WTC11 (cell line): ENCODE results near the gene MAP4K1. TPM values are rescaled to one million over a fixed set of nuclear protein-coding genes. Genes with fewer than 3 reads are reported as not detected.

Experiments
- ATAC-seq: fragments of 200-7000 bp; cut with Tn5 transposase; 2 replicates; pipeline ENCODE4 v1.10.0; 2021; ENCODE audit warnings: mild to moderate bottlenecking, moderate library complexity
- CTCF ChIA-PET: fragments of 300-600 bp; sonication (Branson Sonifier 250); formaldehyde crosslinking; loops from one replicate; lab custom pipeline; 2021; ENCODE audit warnings: antibody characterized with exemption; lab: Charles Lee
- POLR2A ChIA-PET: fragments of 350-600 bp; sonication (Branson Sonifier 250); formaldehyde crosslinking; loops from one replicate; lab custom pipeline; 2021; ENCODE audit warnings: antibody characterized with exemption; lab: Charles Lee
- DNase-seq: peaks from one replicate; pipeline ENCODE4 v3.0.0; 2021; ENCODE audit warnings: low spot score
- H3K27ac Mint-ChIP-seq: 2 replicates; pipeline ENCODE4 v1.8.0; 2021; ENCODE audit warnings: mixed read lengths
- H3K27me3 Mint-ChIP-seq: 2 replicates; pipeline ENCODE4 v1.8.0; 2021; ENCODE audit warnings: low read depth, mild to moderate bottlenecking, moderate library complexity, mixed read lengths
- H3K36me3 Mint-ChIP-seq: 2 replicates; pipeline ENCODE4 v1.8.0; 2021; ENCODE audit warnings: mixed read lengths
- H3K4me1 Mint-ChIP-seq: 2 replicates; pipeline ENCODE4 v1.8.0; 2022; ENCODE audit warnings: mixed read lengths
- H3K4me3 Mint-ChIP-seq: 2 replicates; pipeline ENCODE4 v1.8.0; 2021; ENCODE audit warnings: mild to moderate bottlenecking, moderate library complexity, mixed read lengths
- H3K9me3 Mint-ChIP-seq: 2 replicates; pipeline ENCODE4 v1.8.0; 2021; ENCODE audit warnings: mixed read lengths
- CBFB ChIP-seq: sonication (generic); formaldehyde crosslinking; IDR thresholded peaks from 2 replicates; pipeline ENCODE4 v1.8.1; 2022; ENCODE audit warnings: mild to moderate bottlenecking, low read depth, missing genetic modification reagents
- FOXK1 ChIP-seq: sonication (generic); formaldehyde crosslinking; IDR thresholded peaks from 2 replicates; pipeline ENCODE4 v1.8.0; 2022; ENCODE audit warnings: mild to moderate bottlenecking, moderate library complexity, missing genetic modification reagents
- GTF2I ChIP-seq: fragments of 250-450 bp; sonication (Bioruptor Pico); conservative IDR thresholded peaks from 2 replicates; pipeline ENCODE4 v1.4.0; 2021; ENCODE audit warnings: mild to moderate bottlenecking
- JAZF1 ChIP-seq: fragments of 250-450 bp; sonication (Bioruptor Pico); IDR thresholded peaks from 2 replicates; pipeline ENCODE4 v1.9.0; 2021; ENCODE audit warnings: moderate library complexity, mild to moderate bottlenecking, inconsistent platforms
- NR2C2 ChIP-seq: sonication (generic); formaldehyde crosslinking; IDR thresholded peaks from 2 replicates; pipeline ENCODE4 v1.8.0; 2022; ENCODE audit warnings: mild to moderate bottlenecking, missing genetic modification reagents
- RORB ChIP-seq: fragments of 250-450 bp; sonication (Bioruptor Pico); IDR thresholded peaks from 2 replicates; pipeline ENCODE4 v1.9.0; 2021; ENCODE audit warnings: mild to moderate bottlenecking
- SMAD4 ChIP-seq: sonication (generic); formaldehyde crosslinking; IDR thresholded peaks from 2 replicates; pipeline ENCODE4 v1.8.0; 2022; ENCODE audit warnings: mild to moderate bottlenecking, missing genetic modification reagents
- SP1 ChIP-seq: sonication (generic); formaldehyde crosslinking; conservative IDR thresholded peaks from 2 replicates; pipeline ENCODE4 v1.8.1; 2022; ENCODE audit warnings: missing genetic modification reagents
- ZBTB21 ChIP-seq: sonication (generic); formaldehyde crosslinking; IDR thresholded peaks from 2 replicates; pipeline ENCODE4 v1.8.1; 2023; ENCODE audit warnings: mild to moderate bottlenecking, missing genetic modification reagents, borderline replicate concordance
- ZNF232 ChIP-seq: sonication (generic); formaldehyde crosslinking; IDR thresholded peaks from 2 replicates; pipeline ENCODE4 v1.8.0; 2022; ENCODE audit warnings: mild to moderate bottlenecking, missing genetic modification reagents
- ZNF263 ChIP-seq: sonication (generic); formaldehyde crosslinking; IDR thresholded peaks from 2 replicates; pipeline ENCODE4 v1.8.1; 2022; ENCODE audit warnings: low read depth, mild to moderate bottlenecking, moderate library complexity, missing genetic modification reagents
- total RNA-seq: library from RNA; stranded (reverse); gene quantifications from 3 replicates; pipeline ENCODE4 v1.2.3, GENCODE V29; 2021
- TF ChIP-seq, protein P1 (sequence below): fragments of 250-450 bp; sonication (Bioruptor Pico); IDR thresholded peaks from 2 replicates; pipeline ENCODE4 v1.9.0; 2021; ENCODE audit warnings: moderate library complexity, mild to moderate bottlenecking, inconsistent platforms, borderline replicate concordance
- TF ChIP-seq, protein P2 (sequence below): sonication (generic); formaldehyde crosslinking; conservative IDR thresholded peaks from 2 replicates; pipeline ENCODE4 v1.8.1; 2022; ENCODE audit warnings: mild to moderate bottlenecking, missing genetic modification reagents
- TF ChIP-seq, protein P3 (sequence below): sonication (generic); formaldehyde crosslinking; IDR thresholded peaks from 2 replicates; pipeline ENCODE4 v1.8.0; 2022; ENCODE audit warnings: mild to moderate bottlenecking, missing genetic modification reagents
- TF ChIP-seq, protein P4 (sequence below): sonication (generic); formaldehyde crosslinking; IDR thresholded peaks from 2 replicates; pipeline ENCODE4 v1.8.1; 2022; ENCODE audit warnings: low read depth, mild to moderate bottlenecking, moderate library complexity, missing genetic modification reagents, borderline replicate concordance
- TF ChIP-seq, protein P5 (sequence below): sonication (generic); formaldehyde crosslinking; IDR thresholded peaks from 2 replicates; pipeline ENCODE4 v1.8.1; 2023; ENCODE audit warnings: mild to moderate bottlenecking, moderate library complexity, missing genetic modification reagents
- TF ChIP-seq, protein P6 (sequence below): fragments of 250-450 bp; sonication (Bioruptor Pico); IDR thresholded peaks from 2 replicates; pipeline ENCODE4 v1.9.0; 2021; ENCODE audit warnings: mild to moderate bottlenecking, borderline replicate concordance
- TF ChIP-seq, protein P7 (sequence below): fragments of 200-600 bp; IDR thresholded peaks from 2 replicates; pipeline ENCODE4 v1.8.0; 2022; ENCODE audit warnings: antibody characterized with exemption

Gene MAP4K1
- total RNA-seq, 1 experiment from 2014 or later = 14.0 TPM

DNA sequence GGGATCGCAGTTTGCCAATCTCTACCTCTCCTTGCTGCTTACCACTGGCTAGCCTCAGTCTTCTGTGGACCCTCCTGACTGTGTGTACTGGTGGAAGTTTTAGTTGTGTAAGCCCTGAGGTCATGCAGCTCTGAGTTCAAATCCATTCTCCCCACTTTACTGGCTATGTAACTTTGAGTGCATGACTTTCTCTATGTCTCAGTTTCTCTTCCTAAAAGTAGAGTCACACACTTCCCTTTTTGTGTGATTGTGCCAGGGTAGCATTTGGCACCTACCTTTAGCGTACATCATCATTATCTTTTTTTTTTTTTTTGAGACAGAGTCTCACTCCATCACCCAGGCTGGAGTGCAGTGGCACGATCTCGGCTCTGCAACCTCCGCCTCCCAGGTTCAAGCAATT is 70.3 kb downstream of the MAP4K1 start (continued):
- TF ChIP-seq, protein P1, sequence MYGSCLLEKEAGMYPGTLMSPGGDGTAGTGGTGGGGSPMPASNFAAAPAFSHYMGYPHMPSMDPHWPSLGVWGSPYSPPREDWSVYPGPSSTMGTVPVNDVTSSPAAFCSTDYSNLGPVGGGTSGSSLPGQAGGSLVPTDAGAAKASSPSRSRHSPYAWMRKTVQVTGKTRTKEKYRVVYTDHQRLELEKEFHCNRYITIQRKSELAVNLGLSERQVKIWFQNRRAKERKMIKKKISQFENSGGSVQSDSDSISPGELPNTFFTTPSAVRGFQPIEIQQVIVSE (CRISPR knock-in tag) = no peak
- TF ChIP-seq SP1 (CRISPR knock-in tag) (no peak), CBFB (CRISPR knock-in tag) (no peak), FOXK1 (CRISPR knock-in tag) (no peak)
- TF ChIP-seq, all 79 proteins: peak for 0

DNA sequence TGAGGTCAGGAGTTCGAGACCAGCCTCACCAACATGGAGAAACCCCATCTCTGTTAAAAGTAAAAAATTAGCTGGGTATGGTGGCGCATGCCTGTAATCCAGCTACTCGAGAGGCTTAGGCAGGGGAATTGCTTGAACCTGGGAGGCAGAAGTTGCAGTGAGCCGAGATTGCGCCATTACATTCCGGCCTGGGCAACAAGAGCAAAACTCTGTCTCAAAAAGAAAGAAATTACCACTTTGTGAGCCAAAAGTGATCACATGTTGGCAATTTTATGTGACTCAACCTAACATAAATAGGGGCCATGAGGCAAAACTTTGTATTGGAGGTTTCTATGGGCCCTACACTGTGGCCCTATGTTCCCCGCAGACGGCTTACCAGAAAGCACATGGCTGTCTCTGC is 72.2 kb downstream of the MAP4K1 start:
- no peak overlapping the region for H3K27ac Mint-ChIP-seq
- no peaks in the 10 kb centered on the region for H3K27me3 Mint-ChIP-seq
- H3K9me3 Mint-ChIP-seq = peaks cover 10% of the 10 kb centered on the region
- ChIA-PET POLR2A (no interaction called here), CTCF (interaction anchor here (0.9 to 2.5 kb wide), 4 partner anchors 39 to 143 kb away, joined by 3 to 13 read pairs (median 6); partner anchors contain the start of genes EIF3K and FAM98C)
- no peak for ATAC-seq
- peaks cover 13% of the 10 kb centered on the region for H3K4me1 Mint-ChIP-seq
- no peak for DNase-seq
- TF ChIP-seq, protein P2, sequence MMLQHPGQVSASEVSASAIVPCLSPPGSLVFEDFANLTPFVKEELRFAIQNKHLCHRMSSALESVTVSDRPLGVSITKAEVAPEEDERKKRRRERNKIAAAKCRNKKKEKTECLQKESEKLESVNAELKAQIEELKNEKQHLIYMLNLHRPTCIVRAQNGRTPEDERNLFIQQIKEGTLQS (CRISPR knock-in tag) = no peak
- TF ChIP-seq GTF2I (CRISPR knock-in tag) (no peak), RORB (no peak), SMAD4 (no peak), NR2C2 (CRISPR knock-in tag) (no peak), JAZF1 (CRISPR knock-in tag) (no peak), ZBTB21 (CRISPR knock-in tag) (no peak), ZNF263 (no peak), ZNF232 (CRISPR knock-in tag) (no peak)
- TF ChIP-seq, protein P3, sequence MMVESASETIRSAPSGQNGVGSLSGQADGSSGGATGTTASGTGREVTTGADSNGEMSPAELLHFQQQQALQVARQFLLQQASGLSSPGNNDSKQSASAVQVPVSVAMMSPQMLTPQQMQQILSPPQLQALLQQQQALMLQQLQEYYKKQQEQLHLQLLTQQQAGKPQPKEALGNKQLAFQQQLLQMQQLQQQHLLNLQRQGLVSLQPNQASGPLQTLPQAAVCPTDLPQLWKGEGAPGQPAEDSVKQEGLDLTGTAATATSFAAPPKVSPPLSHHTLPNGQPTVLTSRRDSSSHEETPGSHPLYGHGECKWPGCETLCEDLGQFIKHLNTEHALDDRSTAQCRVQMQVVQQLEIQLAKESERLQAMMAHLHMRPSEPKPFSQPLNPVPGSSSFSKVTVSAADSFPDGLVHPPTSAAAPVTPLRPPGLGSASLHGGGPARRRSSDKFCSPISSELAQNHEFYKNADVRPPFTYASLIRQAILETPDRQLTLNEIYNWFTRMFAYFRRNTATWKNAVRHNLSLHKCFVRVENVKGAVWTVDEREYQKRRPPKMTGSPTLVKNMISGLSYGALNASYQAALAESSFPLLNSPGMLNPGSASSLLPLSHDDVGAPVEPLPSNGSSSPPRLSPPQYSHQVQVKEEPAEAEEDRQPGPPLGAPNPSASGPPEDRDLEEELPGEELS (CRISPR knock-in tag) = no peak
- TF ChIP-seq, protein P4, sequence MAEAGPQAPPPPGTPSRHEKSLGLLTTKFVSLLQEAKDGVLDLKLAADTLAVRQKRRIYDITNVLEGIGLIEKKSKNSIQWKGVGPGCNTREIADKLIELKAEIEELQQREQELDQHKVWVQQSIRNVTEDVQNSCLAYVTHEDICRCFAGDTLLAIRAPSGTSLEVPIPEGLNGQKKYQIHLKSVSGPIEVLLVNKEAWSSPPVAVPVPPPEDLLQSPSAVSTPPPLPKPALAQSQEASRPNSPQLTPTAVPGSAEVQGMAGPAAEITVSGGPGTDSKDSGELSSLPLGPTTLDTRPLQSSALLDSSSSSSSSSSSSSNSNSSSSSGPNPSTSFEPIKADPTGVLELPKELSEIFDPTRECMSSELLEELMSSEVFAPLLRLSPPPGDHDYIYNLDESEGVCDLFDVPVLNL (CRISPR knock-in tag) = no peak
- TF ChIP-seq, protein P5, sequence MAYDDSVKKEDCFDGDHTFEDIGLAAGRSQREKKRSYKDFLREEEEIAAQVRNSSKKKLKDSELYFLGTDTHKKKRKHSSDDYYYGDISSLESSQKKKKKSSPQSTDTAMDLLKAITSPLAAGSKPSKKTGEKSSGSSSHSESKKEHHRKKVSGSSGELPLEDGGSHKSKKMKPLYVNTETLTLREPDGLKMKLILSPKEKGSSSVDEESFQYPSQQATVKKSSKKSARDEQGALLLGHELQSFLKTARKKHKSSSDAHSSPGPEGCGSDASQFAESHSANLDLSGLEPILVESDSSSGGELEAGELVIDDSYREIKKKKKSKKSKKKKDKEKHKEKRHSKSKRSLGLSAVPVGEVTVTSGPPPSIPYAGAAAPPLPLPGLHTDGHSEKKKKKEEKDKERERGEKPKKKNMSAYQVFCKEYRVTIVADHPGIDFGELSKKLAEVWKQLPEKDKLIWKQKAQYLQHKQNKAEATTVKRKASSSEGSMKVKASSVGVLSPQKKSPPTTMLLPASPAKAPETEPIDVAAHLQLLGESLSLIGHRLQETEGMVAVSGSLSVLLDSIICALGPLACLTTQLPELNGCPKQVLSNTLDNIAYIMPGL (CRISPR knock-in tag) = no peak
- TF ChIP-seq, protein P6, sequence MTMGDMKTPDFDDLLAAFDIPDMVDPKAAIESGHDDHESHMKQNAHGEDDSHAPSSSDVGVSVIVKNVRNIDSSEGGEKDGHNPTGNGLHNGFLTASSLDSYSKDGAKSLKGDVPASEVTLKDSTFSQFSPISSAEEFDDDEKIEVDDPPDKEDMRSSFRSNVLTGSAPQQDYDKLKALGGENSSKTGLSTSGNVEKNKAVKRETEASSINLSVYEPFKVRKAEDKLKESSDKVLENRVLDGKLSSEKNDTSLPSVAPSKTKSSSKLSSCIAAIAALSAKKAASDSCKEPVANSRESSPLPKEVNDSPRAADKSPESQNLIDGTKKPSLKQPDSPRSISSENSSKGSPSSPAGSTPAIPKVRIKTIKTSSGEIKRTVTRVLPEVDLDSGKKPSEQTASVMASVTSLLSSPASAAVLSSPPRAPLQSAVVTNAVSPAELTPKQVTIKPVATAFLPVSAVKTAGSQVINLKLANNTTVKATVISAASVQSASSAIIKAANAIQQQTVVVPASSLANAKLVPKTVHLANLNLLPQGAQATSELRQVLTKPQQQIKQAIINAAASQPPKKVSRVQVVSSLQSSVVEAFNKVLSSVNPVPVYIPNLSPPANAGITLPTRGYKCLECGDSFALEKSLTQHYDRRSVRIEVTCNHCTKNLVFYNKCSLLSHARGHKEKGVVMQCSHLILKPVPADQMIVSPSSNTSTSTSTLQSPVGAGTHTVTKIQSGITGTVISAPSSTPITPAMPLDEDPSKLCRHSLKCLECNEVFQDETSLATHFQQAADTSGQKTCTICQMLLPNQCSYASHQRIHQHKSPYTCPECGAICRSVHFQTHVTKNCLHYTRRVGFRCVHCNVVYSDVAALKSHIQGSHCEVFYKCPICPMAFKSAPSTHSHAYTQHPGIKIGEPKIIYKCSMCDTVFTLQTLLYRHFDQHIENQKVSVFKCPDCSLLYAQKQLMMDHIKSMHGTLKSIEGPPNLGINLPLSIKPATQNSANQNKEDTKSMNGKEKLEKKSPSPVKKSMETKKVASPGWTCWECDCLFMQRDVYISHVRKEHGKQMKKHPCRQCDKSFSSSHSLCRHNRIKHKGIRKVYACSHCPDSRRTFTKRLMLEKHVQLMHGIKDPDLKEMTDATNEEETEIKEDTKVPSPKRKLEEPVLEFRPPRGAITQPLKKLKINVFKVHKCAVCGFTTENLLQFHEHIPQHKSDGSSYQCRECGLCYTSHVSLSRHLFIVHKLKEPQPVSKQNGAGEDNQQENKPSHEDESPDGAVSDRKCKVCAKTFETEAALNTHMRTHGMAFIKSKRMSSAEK (CRISPR knock-in tag) = no peak
- TF ChIP-seq, protein P7, sequence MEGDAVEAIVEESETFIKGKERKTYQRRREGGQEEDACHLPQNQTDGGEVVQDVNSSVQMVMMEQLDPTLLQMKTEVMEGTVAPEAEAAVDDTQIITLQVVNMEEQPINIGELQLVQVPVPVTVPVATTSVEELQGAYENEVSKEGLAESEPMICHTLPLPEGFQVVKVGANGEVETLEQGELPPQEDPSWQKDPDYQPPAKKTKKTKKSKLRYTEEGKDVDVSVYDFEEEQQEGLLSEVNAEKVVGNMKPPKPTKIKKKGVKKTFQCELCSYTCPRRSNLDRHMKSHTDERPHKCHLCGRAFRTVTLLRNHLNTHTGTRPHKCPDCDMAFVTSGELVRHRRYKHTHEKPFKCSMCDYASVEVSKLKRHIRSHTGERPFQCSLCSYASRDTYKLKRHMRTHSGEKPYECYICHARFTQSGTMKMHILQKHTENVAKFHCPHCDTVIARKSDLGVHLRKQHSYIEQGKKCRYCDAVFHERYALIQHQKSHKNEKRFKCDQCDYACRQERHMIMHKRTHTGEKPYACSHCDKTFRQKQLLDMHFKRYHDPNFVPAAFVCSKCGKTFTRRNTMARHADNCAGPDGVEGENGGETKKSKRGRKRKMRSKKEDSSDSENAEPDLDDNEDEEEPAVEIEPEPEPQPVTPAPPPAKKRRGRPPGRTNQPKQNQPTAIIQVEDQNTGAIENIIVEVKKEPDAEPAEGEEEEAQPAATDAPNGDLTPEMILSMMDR = no peak
- peaks cover 14% of the 10 kb centered on the region for H3K36me3 Mint-ChIP-seq
- no peak overlapping the region for H3K4me3 Mint-ChIP-seq
